HG03045 (cell line): Measurements from ENCODE around the gene RNF181.
A peak's percentile ranks its signal among the peaks of the same experiment; 100 is the strongest.
"Not testable (repeated sequence)": the region's sequence is repeated elsewhere in the genome, so short reads cannot be mapped to it uniquely, and the experiment has no call there.

Experiments
- ATAC-seq: cut with Tn5 transposase; IDR thresholded peaks from one replicate; pipeline ENCODE4 v1.9.1; 2021; ENCODE audit warnings: mild to moderate bottlenecking, moderate library complexity; ENCODE audit not compliant: unreplicated experiment

The RNF181 gene

DNA sequence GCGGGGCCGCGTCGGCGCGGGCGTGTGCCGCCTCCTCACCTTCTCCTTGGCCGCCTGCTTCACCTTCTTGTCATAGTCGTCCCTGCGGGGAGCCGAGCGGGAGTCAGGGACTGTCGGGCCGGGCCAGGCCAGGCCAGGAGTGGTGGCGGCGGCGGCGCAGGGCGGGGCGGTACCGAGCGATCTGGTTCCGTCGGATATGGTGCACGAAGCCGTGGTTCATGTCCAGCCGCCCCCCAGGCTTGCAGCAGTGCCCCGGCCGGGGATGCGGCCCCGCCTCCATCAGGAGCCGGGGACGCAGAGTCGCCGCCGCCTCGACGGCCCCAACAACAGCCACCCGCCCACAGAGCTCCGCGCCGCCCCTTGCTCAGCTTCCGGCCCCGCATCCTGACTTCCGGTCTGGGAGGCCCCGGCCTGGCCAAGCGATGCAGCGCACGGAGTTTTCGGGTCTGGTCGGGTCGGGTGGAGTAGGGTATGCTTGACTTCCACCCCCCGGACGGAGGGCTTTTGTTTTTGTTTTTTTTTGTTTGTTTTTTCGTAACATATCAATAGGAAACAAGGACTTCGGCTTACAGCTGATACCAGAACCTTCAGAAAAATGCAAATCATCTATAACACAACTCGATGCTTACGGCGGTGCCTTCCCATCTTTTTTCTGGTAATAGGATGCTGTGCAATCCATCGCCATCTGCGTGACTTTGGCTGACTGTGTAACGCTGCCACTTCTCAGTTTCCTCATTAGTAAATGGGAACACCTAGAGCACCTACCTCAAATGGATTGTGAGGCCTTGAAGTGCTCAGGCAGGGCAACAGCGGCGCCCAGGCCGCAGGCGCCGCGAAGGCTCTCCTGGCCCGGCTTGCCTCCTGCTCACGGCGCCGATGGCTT lies 16.4 kb downstream of the RNF181 start, which contains the start of gene C2orf68:
C2orf68 (minus strand) TSS at position 362 of the 883 bp plus-strand sequence; CDS start at position 280, 82 bp downstream.
- peak; percentile 79 for ATAC-seq

DNA sequence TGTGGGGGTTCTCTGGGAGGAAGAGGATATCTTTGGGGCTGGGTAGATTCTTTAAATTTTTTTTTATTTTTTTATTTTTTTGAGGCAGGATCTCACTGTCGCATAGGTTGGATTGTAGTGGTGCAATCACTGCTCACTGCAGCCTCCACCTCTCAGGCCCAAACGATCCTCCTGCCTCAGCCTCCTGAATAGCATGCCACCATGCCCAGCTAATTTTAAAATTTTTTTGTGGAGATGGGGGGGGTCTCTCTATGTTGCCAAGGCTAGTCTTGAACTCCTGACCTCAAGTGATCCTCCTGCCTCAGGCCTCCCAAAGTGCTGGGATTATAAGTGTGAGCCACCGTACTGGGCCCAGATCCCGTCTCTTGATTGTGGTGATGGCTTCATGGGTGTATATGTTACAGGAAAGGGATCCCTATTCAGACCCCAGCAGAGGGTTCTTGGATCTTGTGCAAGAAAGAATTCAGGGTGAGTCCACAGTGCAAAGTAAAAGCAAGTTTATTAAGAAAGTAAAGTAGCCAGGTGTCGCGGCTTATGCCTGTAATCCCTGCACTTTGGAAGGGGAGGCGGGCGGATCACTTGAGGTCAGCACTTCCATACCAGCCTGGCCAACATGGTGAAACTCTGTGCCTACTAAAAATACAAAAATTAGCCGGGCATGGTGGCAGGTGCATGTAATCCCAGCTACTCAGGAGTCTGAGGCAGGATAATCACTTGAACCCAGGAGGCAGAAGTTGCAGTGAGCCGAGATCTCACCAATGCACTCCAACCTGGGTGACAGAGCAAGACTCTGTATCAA lies 18.4 kb downstream of the RNF181 start:
- ATAC-seq: no peak

DNA sequence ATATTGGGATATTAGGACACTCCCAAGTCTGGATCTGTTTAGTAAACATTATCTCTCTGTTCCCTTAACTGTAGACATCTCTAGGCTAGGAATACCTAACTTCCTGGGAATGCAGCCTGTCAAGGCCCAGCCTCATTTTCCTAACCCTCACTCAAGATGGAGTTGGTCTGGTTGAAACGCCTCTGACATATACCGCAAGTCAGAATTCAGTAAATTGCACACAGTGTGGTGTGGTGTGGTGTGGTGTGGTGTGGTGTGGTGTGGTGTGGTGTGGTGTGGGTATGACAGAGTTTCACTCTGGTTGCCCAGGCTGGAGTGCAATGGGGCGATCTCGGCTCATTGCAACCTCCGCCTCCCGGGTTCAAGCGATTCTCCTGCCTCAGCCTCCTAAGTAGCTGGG lies 19.2 kb downstream of the RNF181 start:
- not testable (repeated sequence) for ATAC-seq

DNA sequence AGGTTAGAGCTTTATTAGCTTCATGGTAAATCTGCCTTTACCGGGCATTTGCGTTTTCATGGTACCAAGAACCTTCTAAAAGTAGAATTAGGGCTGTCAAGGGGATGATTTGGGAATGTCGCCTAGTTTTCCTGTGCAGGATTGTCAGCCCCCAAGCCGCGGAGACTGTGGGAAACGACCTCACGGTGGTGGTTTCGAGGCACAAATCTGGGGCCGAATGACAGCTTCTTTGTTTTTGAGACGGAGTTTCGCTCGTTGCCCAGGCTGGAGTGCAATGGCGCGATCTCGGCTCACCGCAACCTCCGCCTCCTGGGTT lies 19.8 kb downstream of the RNF181 start:
- no peak for ATAC-seq

DNA sequence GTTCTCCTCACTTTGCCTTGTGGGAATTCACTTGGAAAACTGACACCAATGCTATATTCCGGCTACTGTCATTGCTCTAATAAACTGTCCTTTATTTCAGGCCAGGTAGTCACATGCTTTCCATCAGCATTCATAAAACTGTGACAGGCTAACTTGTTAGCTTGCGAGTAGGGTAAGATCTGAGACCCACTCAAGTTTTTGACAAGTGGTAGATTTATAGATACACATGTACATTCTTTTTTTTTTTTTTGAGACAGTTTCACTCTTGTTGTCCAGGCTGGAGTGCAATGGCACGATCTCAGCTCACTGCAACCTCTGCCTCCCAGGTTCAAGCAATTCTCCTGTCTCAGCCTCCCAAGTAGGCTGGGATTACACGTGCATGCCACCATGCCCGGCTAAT lies 22.2 kb downstream of the RNF181 start:
- ATAC-seq: not testable (repeated sequence)

DNA sequence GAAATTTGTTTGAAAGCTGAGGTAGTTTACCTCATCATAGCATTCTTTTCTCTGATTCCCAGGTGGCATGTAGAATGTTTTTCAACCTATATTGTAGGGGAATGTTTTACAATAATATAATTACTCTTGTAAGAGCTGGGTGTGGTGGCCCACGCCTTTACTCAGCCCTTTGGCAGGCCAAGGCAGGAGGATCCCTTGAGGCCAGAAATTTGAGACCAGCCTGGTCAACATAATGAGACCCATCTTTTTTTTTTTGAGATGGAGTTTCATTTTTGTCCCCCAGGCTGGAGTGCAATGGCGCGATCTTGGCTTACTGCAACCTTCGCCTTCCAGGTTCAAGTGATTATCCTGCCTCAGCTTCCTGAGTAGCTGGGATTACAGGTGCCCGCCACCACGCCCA lies 24.1 kb downstream of the RNF181 start:
- no peak for ATAC-seq

- ATAC-seq: no peak
These were observed 25.8 kb downstream of the RNF181 start for GRCh38 chr2:85621338-85621737.

DNA sequence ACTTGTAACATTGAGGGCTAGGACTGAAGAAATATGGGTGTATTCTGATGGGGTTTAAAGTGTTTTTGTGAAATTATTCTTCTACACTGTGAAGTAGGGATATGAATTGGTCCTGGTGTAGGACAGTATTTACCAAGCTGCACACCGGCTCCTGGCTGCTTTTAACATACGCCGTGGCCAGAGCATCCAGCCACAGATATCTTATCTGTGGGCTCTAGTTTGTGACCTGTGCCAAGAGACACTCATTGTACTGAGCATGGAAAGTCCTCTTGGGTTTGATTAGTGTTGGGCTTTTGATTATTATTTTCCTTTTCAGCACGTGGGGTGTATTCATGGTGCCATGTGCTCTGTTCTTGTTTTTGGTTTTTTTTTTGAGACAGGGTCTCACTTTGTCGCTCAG lies 28.4 kb downstream of the RNF181 start:
- ATAC-seq: no peak

DNA sequence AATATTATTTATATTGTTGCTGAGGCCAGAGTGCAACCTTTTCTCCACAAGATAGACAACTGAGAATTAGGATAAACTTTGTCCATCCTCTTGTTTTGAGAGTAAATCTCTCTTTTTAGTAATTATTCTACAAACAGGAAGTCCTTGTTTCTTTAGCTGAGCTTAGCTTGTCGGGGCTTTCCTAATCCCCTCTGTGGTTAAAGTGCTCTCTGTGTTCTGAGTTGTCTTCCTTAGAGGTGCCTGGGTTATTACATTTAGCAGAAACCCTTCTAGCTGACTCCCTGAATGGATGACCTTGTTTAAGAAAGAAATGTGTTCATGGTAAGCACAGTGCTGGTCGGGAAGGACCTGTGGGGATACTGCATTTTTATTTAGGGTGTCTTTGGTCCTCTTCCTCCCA lies 33.1 kb downstream of the RNF181 start:
- no peak for ATAC-seq

- no peak for ATAC-seq
These were observed 35.8 kb downstream of the RNF181 start for GRCh38 chr2:85631316-85631715.

- no peak for ATAC-seq
These were observed 39.5 kb downstream of the RNF181 start for GRCh38 chr2:85635011-85635410.

DNA sequence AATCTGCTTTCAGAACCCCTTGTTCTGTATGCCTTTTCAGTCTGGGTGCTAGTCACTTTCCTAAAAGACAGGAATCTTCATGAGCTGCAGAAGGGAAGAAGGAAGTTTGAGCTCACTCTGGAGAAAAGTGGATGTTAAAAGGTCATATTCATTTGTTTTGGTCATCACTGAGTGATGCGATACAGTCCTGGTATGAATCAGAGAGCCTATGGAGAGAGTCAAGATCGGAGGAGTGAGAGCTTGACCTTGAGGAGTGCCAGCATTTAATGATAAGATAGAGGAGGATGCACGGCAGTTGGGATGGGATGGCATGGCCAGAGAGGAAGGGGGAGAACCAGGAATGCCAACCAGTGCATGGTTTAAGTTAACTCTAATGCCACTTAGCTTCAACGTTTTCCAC lies 40.1 kb downstream of the RNF181 start:
- ATAC-seq: no peak

DNA sequence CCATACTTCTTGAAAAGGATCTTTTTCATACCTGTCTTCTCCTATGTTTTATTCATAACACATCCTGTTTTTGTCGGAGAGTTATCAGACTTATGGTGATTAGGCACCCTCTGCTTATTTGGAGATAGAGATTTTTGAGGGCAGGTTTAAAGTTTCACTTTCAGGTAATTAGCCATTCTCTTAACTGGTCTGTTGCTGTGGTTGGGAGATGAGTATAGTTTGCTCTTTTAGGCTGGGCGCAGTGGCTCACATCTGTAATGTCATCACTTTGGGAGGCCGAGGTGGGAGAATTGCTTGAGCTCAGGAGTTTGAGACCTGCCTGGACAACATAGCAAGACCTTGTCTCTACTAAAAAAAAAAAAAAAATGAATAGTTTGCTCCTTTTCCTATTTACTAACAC lies 47.2 kb downstream of the RNF181 start:
- peak; percentile 55 for ATAC-seq

DNA sequence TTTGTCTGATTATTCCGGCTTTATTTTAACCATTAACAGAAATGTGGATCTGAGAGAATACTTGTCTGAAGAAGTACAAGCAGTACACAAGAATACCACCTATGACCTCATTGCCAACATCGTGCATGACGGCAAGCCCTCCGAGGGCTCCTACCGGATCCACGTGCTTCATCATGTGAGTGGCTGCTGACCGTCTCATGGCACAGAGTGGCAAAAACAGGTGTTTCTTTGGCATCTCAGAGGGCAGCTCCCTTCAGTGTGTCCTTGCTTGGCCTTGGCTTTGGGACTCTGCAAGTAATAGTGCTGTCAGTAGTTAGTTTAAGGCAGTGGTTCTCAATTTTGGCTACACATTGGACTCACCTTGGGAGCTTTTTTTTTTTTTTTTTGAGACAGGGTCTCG lies 49.4 kb downstream of the RNF181 start:
- no peak for ATAC-seq

DNA sequence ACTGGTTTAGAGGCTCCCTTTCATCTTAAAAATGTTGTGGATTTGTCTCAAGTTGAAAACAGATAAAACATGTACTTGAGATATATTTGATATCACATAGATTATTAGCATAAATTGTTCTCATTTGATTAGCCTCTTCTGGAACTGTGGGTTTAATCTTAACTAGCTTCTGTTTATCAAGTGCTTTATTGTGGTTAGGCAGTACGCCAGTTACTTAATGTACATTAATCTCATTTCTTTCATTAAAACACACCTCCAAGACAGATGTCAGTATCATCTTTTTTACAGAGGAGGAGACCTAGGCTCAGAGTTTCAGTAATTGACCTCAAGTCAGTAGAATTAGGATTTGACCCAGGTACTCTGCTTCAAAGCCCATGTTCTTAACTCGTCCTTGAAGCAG lies 50.6 kb downstream of the RNF181 start:
- no peak for ATAC-seq
